HUES64 (cell line): Measurements from ENCODE around the gene RCSD1. TPM values are rescaled to one million over a fixed set of nuclear protein-coding genes. Genes with fewer than 3 reads are reported as not detected.

ENCODE experiments used
- H3K27ac ChIP-seq: 2 replicates; pipeline ENCODE4 v1.7.0; 2013; ENCODE audit warnings: low read depth, low read length, inconsistent platforms
- H3K27me3 ChIP-seq: 2 replicates; pipeline ENCODE4 v1.6.1; 2013; ENCODE audit warnings: mild to moderate bottlenecking, low read length; ENCODE audit not compliant: insufficient read depth
- H3K36me3 ChIP-seq: 2 replicates; pipeline ENCODE4 v1.6.1; 2013; ENCODE audit warnings: mild to moderate bottlenecking, low read length; ENCODE audit not compliant: insufficient read depth
- H3K4me1 ChIP-seq: 2 replicates; pipeline ENCODE4 v1.6.1; 2013; ENCODE audit warnings: mild to moderate bottlenecking, low read length, moderate library complexity; ENCODE audit not compliant: insufficient read depth
- H3K4me3 ChIP-seq: 2 replicates; pipeline ENCODE4 v1.5.1; 2013; ENCODE audit warnings: mild to moderate bottlenecking, low read length, moderate library complexity
- H3K9ac ChIP-seq: 2 replicates; pipeline ENCODE4 v1.6.1; 2013; ENCODE audit warnings: mild to moderate bottlenecking, low read depth, low read length
- H3K9me3 ChIP-seq: 2 replicates; pipeline ENCODE4 v1.6.1; 2013; ENCODE audit warnings: low read depth, low read length; ENCODE audit not compliant: insufficient read depth
- WGBS: fragments of 150-250, 120-280 bp; methylation state at CpG from one replicate; pipeline ENCODE4 v1.1.7; 2013; ENCODE audit warnings: missing lambda C conversion rate; 5-methylcytosine and 5-hydroxymethylcytosine counted together
- polyA plus RNA-seq, 2 experiments: library from polyadenylated mRNA; stranded (reverse); fragments of 50-300 nt; gene quantifications; one replicate each; pipeline ENCODE4 v1.2.3, GENCODE V29; 2013

The RCSD1 gene, protein sequence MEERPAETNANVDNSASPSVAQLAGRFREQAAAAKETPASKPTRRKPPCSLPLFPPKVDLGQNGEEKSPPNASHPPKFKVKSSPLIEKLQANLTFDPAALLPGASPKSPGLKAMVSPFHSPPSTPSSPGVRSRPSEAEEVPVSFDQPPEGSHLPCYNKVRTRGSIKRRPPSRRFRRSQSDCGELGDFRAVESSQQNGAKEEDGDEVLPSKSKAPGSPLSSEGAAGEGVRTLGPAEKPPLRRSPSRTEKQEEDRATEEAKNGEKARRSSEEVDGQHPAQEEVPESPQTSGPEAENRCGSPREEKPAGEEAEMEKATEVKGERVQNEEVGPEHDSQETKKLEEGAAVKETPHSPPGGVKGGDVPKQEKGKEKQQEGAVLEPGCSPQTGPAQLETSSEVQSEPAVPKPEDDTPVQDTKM
- 0.55 TPM for polyA plus RNA-seq (2013, experiment 1 of 2)
- polyA plus RNA-seq (2013, experiment 2 of 2): 1.6 TPM

GRCh38 chr1:167629681-167630567, at the start of gene RCSD1:
Gene RCSD1 (plus strand): TSS chr1:167630232. CDS start chr1:167630424, 192 bp downstream.
- H3K36me3 ChIP-seq: no peaks in the 10 kb centered on the region
- H3K27me3 ChIP-seq: peaks cover 76% of the 10 kb centered on the region
- H3K4me1 ChIP-seq: peaks cover 14% of the 10 kb centered on the region
- H3K27ac ChIP-seq: no peak within 1 kb of the TSS
- H3K9ac ChIP-seq: peak within 1 kb of the TSS; percentile 60
- H3K9me3 ChIP-seq: no peaks in the 10 kb centered on the region
- WGBS: 7% methylated on average over 59 of the region's 62 CpGs
- H3K4me3 ChIP-seq: peak within 1 kb of the TSS; percentile 66

DNA sequence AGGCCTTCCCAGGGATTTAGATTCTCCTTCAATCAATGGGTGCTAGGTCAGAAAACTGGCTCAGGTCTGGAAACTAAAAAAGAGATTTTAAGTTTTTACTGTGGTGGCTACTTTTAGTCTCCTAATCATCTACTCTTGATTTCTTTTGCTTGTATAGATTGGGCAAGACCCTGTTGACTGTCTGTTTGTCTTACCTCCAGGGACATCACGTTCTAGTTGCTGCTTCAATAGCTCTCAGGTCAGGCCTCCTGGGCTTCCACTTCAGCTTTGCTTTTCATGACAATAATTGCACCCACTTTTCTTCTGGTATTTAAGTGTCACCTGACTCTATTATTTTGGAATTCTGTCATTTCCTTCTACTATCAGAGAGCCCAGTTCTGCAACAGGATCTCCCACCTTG, 48.0 kb upstream of the RCSD1 start:
- WGBS: 94% methylated on average over 1 of the region's 1 CpG
- no peaks in the 10 kb centered on the region for H3K9me3 ChIP-seq
- H3K27ac ChIP-seq: no peak overlapping the region
- no peaks in the 10 kb centered on the region for H3K4me1 ChIP-seq
- no peak overlapping the region for H3K4me3 ChIP-seq
- no peaks in the 10 kb centered on the region for H3K36me3 ChIP-seq
- H3K9ac ChIP-seq: no peak overlapping the region
- H3K27me3 ChIP-seq: no peaks in the 10 kb centered on the region

GRCh38 chr1:167582722-167583121, 47.3 kb upstream of the RCSD1 start:
- Histone ChIP-seq H3K4me1 (no peaks in the 10 kb centered on the region), H3K27me3 (no peaks in the 10 kb centered on the region), H3K9ac (no peak overlapping the region), H3K4me3 (no peak overlapping the region), H3K36me3 (no peaks in the 10 kb centered on the region), H3K27ac (no peak overlapping the region), H3K9me3 (no peaks in the 10 kb centered on the region)
- WGBS: 96% methylated on average over 4 of the region's 4 CpGs

GRCh38 chr1:167584581-167584980, 45.5 kb upstream of the RCSD1 start:
- no peaks in the 10 kb centered on the region for H3K9me3 ChIP-seq
- H3K36me3 ChIP-seq: no peaks in the 10 kb centered on the region
- H3K9ac ChIP-seq: no peak overlapping the region
- no peak overlapping the region for H3K4me3 ChIP-seq
- WGBS: 98% methylated on average over 3 of the region's 3 CpGs
- H3K27ac ChIP-seq: no peak overlapping the region
- H3K27me3 ChIP-seq: no peaks in the 10 kb centered on the region
- no peaks in the 10 kb centered on the region for H3K4me1 ChIP-seq

GRCh38 chr1:167587342-167587741, 42.7 kb upstream of the RCSD1 start:
- no peak overlapping the region for H3K27ac ChIP-seq
- H3K27me3 ChIP-seq: no peaks in the 10 kb centered on the region
- no peak overlapping the region for H3K9ac ChIP-seq
- H3K4me1 ChIP-seq: no peaks in the 10 kb centered on the region
- no peak overlapping the region for H3K4me3 ChIP-seq
- H3K36me3 ChIP-seq: no peaks in the 10 kb centered on the region
- no peaks in the 10 kb centered on the region for H3K9me3 ChIP-seq
- WGBS: 96% methylated on average over 2 of the region's 2 CpGs

DNA sequence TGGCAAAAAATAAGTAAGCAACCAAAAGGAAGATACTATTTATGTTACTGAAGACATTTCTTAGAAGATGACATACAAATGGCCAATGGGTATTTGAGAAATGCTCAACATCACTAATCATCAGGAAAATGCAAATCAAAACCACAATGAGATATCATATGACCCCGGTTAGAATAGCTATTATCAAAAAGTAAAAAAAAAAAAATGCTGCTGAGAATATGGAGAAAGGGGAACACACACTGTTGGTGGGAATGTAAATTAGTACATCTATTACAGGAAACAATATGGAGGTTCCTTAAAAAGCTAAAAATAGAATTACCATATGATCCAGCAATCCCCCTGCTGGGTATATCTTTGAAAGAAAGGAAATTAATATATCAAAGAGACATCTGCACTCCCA, 42.2 kb upstream of the RCSD1 start:
- Histone ChIP-seq H3K9ac (no peak overlapping the region), H3K27ac (no peak overlapping the region), H3K4me3 (no peak overlapping the region), H3K9me3 (no peaks in the 10 kb centered on the region), H3K36me3 (no peaks in the 10 kb centered on the region), H3K4me1 (no peaks in the 10 kb centered on the region), H3K27me3 (no peaks in the 10 kb centered on the region)
- no CpG with 5 or more reads among the region's 1 CpG for WGBS

- no peaks in the 10 kb centered on the region for H3K27me3 ChIP-seq
- H3K4me3 ChIP-seq: no peak overlapping the region
- no peaks in the 10 kb centered on the region for H3K36me3 ChIP-seq
- H3K9me3 ChIP-seq: no peaks in the 10 kb centered on the region
- no peak overlapping the region for H3K27ac ChIP-seq
- no peak overlapping the region for H3K9ac ChIP-seq
- no peaks in the 10 kb centered on the region for H3K4me1 ChIP-seq
- 88% methylated on average over 1 of the region's 2 CpGs for WGBS
These were observed 41.7 kb upstream of the RCSD1 start for GRCh38 chr1:167588361-167588760.

GRCh38 chr1:167592475-167592874, 37.6 kb upstream of the RCSD1 start:
- Histone ChIP-seq H3K36me3 (no peaks in the 10 kb centered on the region), H3K9me3 (no peaks in the 10 kb centered on the region), H3K4me3 (no peak overlapping the region), H3K27me3 (no peaks in the 10 kb centered on the region), H3K27ac (no peak overlapping the region), H3K9ac (no peak overlapping the region), H3K4me1 (no peaks in the 10 kb centered on the region)

DNA sequence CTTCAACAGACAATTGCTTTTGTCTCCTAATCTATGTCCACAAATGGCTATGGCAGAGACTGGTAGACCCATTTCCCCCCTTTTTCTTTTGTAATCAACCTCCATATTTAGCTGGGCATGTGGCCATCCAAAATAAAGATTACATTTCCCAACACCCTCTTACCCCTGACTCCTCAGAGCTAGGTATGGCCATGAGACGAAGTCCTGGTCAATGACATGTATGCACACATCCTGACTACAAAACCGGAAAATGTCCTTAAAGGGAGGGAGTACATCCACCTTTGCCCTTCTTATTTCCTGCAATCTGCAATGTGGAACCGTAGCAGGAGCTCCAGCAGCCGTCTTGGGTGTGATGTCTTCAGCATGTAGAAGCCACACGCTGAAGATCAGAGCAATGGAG, 36.2 kb upstream of the RCSD1 start:
- no peaks in the 10 kb centered on the region for H3K4me1 ChIP-seq
- no peaks in the 10 kb centered on the region for H3K36me3 ChIP-seq
- no peak overlapping the region for H3K27ac ChIP-seq
- no peak overlapping the region for H3K9ac ChIP-seq
- WGBS: 92% methylated on average over 5 of the region's 5 CpGs
- H3K9me3 ChIP-seq: no peaks in the 10 kb centered on the region
- H3K4me3 ChIP-seq: no peak overlapping the region
- H3K27me3 ChIP-seq: no peaks in the 10 kb centered on the region

GRCh38 chr1:167594822-167595221, 35.2 kb upstream of the RCSD1 start:
- Histone ChIP-seq H3K27ac (no peak overlapping the region), H3K4me3 (no peak overlapping the region), H3K9me3 (no peaks in the 10 kb centered on the region), H3K27me3 (no peaks in the 10 kb centered on the region), H3K4me1 (no peaks in the 10 kb centered on the region), H3K36me3 (no peaks in the 10 kb centered on the region), H3K9ac (no peak overlapping the region)
- WGBS: 95% methylated on average over 6 of the region's 6 CpGs

DNA sequence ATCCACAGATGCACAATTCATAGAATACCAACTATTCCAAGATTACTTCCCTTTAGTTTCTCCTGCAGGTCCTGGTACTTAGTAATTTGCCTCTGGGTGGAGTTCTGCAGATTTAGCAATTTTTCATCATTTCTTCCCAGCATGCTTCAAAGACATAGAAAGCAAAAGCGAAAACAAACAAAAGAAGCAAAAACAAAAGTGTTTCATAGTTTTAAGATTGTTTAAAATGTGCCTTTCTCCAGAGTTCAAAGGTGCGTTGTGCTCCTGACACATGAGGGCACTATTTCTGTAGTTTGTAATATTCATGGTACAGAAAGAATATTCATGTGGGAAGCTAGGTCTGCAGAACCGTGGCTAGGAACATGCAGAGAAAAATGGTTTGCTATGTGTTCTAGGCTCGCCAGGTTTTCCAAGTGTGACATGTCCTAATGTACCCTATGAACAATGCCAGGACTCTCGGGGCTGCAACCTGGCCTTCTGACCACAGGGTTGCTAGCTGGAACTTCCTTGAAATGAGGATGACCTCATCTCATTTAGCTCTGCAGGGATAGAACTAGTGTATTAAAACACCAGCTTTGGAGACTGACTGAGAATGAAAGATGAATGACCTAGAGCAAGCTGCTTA, 30.0 kb upstream of the RCSD1 start:
- H3K9ac ChIP-seq: no peak overlapping the region
- H3K27ac ChIP-seq: no peak overlapping the region
- H3K9me3 ChIP-seq: no peaks in the 10 kb centered on the region
- no peaks in the 10 kb centered on the region for H3K27me3 ChIP-seq
- 80% methylated on average over 5 of the region's 5 CpGs for WGBS
- no peak overlapping the region for H3K4me3 ChIP-seq
- H3K4me1 ChIP-seq: peaks cover 6% of the 10 kb centered on the region; the same call in 1 of the 2 replicates
- H3K36me3 ChIP-seq: no peaks in the 10 kb centered on the region
